Astrocyte (in vitro differentiated cells and primary cell): ENCODE measurements around the gene CEP41. TPM values are rescaled to one million over a fixed set of nuclear protein-coding genes. Genes with fewer than 3 reads are reported as not detected.
A peak's percentile ranks its signal among the peaks of the same experiment; 100 is the strongest.

Experiments used
- DNase-seq: peaks from one replicate; pipeline ENCODE4 v3.0.0-alpha.2; 2010; ENCODE audit warnings: low read depth
- FAIRE-seq: peaks from 2 replicates; lab custom pipeline; 2011; peaks lifted over from hg19 to GRCh38; lab: Jason Lieb, UNC
- H2AFZ ChIP-seq: 2 replicates; pipeline ENCODE4 v1.6.0; 2012; ENCODE audit warnings: low read depth, low read length, inconsistent platforms
- H3K27ac ChIP-seq: 2 replicates; pipeline ENCODE4 v1.5.1; 2011; ENCODE audit warnings: low read depth, low read length, inconsistent platforms
- H3K27me3 ChIP-seq: 2 replicates; pipeline ENCODE4 v1.6.0; 2011; ENCODE audit warnings: low read length, inconsistent platforms; ENCODE audit not compliant: insufficient read depth
- H3K36me3 ChIP-seq: 2 replicates; pipeline ENCODE4 v1.5.1; 2011; ENCODE audit warnings: low read length, inconsistent platforms; ENCODE audit not compliant: insufficient read depth
- H3K4me1 ChIP-seq: 2 replicates; pipeline ENCODE4 v1.5.1; 2011; ENCODE audit warnings: low read length, inconsistent platforms; ENCODE audit not compliant: insufficient read depth
- H3K4me2 ChIP-seq: 2 replicates; pipeline ENCODE4 v1.6.0; 2012; ENCODE audit warnings: low read length, inconsistent platforms
- H3K4me3 ChIP-seq: 2 replicates; pipeline ENCODE4 v1.5.1; 2011; ENCODE audit warnings: low read depth, mild to moderate bottlenecking, low read length, inconsistent platforms; ENCODE audit not compliant: insufficient read depth
- H3K79me2 ChIP-seq: 2 replicates; pipeline ENCODE4 v1.6.0; 2012; ENCODE audit warnings: mild to moderate bottlenecking, low read length, inconsistent platforms; ENCODE audit not compliant: insufficient read depth
- H3K9ac ChIP-seq: 2 replicates; pipeline ENCODE4 v1.6.0; 2012; ENCODE audit warnings: mild to moderate bottlenecking, low read length, inconsistent platforms
- H3K9me3 ChIP-seq: 2 replicates; pipeline ENCODE4 v1.5.1; 2012; ENCODE audit warnings: low read depth, mild to moderate bottlenecking, low read length, inconsistent platforms; ENCODE audit not compliant: insufficient read depth
- H4K20me1 ChIP-seq: 2 replicates; pipeline ENCODE4 v1.6.0; 2012; ENCODE audit warnings: low read length, inconsistent platforms; ENCODE audit not compliant: insufficient read depth
- H3K27ac Mint-ChIP-seq: one replicate; pipeline ENCODE4 v1.8.0; 2021; ENCODE audit warnings: mild to moderate bottlenecking, mixed read lengths; ENCODE audit not compliant: unreplicated experiment
- H3K27me3 Mint-ChIP-seq: one replicate; pipeline ENCODE4 v1.8.0; 2021; ENCODE audit warnings: low read depth, mixed read lengths; ENCODE audit not compliant: unreplicated experiment
- H3K36me3 Mint-ChIP-seq: one replicate; pipeline ENCODE4 v1.8.0; 2021; ENCODE audit warnings: low read depth, mixed read lengths; ENCODE audit not compliant: unreplicated experiment
- H3K4me1 Mint-ChIP-seq: one replicate; pipeline ENCODE4 v1.8.0; 2021; ENCODE audit warnings: low read depth, mixed read lengths; ENCODE audit not compliant: unreplicated experiment
- H3K4me3 Mint-ChIP-seq: one replicate; pipeline ENCODE4 v1.8.0; 2021; ENCODE audit warnings: mild to moderate bottlenecking, moderate library complexity, mixed read lengths; ENCODE audit not compliant: unreplicated experiment
- H3K9me3 Mint-ChIP-seq: one replicate; pipeline ENCODE4 v1.8.0; 2021; ENCODE audit warnings: mild to moderate bottlenecking, mixed read lengths; ENCODE audit not compliant: unreplicated experiment
- EZH2 ChIP-seq: IDR thresholded peaks from 2 replicates; pipeline ENCODE4 v1.6.1; 2012; ENCODE audit warnings: mild to moderate bottlenecking, low read length, inconsistent platforms; ENCODE audit not compliant: insufficient read depth
- total RNA-seq: library from RNA; stranded (reverse); gene quantifications from 2 replicates; pipeline ENCODE4 v1.2.1, GENCODE V29; 2021
- TF ChIP-seq, protein P1 (sequence below): IDR thresholded peaks from 2 replicates; pipeline ENCODE4 v1.5.1; 2011; ENCODE audit warnings: low read depth, mild to moderate bottlenecking, inconsistent platforms, low read length, moderate library complexity; ENCODE audit not compliant: insufficient read depth

Gene CEP41
- total RNA-seq, 1 donor from 2014 or later = 16.4 TPM

DNA sequence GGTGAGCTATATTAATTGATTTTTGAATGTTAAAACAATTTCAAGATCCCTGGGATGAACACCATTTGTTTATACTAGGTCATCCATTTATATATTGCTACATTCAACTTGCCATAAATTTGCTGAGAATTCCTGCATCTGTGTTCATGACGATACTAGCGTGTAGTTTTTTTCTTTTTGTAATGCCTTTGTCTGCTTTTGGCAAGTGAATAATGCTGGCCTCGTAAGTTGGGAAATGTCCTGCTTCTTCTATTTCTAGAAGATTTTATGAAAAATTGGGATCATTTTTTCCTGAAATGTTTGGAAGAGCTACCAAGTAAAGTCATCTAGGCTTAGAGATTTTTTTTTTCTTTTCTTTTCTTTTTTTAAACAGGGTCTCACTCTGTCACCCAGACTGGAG lies 38.2 kb upstream of the CEP41 start:
- no peaks in the 10 kb centered on the region for H3K79me2 ChIP-seq
- no peak overlapping the region for H3K4me3 Mint-ChIP-seq
- no peak overlapping the region for H3K27ac Mint-ChIP-seq
- peaks cover 4% of the 10 kb centered on the region for H3K27me3 Mint-ChIP-seq
- no peak overlapping the region for H3K27ac ChIP-seq
- no peak overlapping the region for H3K4me2 ChIP-seq
- DNase-seq (no peak), FAIRE-seq (no peak)
- H3K36me3 Mint-ChIP-seq = no peaks in the 10 kb centered on the region
- H3K9ac ChIP-seq = no peak overlapping the region
- H3K27me3 ChIP-seq = no peaks in the 10 kb centered on the region
- H3K36me3 ChIP-seq = no peaks in the 10 kb centered on the region
- peaks cover 8% of the 10 kb centered on the region for H3K4me1 Mint-ChIP-seq
- H3K4me3 ChIP-seq = no peak overlapping the region
- TF ChIP-seq, protein P1, sequence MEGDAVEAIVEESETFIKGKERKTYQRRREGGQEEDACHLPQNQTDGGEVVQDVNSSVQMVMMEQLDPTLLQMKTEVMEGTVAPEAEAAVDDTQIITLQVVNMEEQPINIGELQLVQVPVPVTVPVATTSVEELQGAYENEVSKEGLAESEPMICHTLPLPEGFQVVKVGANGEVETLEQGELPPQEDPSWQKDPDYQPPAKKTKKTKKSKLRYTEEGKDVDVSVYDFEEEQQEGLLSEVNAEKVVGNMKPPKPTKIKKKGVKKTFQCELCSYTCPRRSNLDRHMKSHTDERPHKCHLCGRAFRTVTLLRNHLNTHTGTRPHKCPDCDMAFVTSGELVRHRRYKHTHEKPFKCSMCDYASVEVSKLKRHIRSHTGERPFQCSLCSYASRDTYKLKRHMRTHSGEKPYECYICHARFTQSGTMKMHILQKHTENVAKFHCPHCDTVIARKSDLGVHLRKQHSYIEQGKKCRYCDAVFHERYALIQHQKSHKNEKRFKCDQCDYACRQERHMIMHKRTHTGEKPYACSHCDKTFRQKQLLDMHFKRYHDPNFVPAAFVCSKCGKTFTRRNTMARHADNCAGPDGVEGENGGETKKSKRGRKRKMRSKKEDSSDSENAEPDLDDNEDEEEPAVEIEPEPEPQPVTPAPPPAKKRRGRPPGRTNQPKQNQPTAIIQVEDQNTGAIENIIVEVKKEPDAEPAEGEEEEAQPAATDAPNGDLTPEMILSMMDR = no peak
- no peak for TF ChIP-seq EZH2
- H3K4me1 ChIP-seq = no peaks in the 10 kb centered on the region
- no peaks in the 10 kb centered on the region for H4K20me1 ChIP-seq
- H3K9me3 Mint-ChIP-seq = peaks cover 2% of the 10 kb centered on the region
- H2AFZ ChIP-seq = no peak overlapping the region
- no peaks in the 10 kb centered on the region for H3K9me3 ChIP-seq

DNA sequence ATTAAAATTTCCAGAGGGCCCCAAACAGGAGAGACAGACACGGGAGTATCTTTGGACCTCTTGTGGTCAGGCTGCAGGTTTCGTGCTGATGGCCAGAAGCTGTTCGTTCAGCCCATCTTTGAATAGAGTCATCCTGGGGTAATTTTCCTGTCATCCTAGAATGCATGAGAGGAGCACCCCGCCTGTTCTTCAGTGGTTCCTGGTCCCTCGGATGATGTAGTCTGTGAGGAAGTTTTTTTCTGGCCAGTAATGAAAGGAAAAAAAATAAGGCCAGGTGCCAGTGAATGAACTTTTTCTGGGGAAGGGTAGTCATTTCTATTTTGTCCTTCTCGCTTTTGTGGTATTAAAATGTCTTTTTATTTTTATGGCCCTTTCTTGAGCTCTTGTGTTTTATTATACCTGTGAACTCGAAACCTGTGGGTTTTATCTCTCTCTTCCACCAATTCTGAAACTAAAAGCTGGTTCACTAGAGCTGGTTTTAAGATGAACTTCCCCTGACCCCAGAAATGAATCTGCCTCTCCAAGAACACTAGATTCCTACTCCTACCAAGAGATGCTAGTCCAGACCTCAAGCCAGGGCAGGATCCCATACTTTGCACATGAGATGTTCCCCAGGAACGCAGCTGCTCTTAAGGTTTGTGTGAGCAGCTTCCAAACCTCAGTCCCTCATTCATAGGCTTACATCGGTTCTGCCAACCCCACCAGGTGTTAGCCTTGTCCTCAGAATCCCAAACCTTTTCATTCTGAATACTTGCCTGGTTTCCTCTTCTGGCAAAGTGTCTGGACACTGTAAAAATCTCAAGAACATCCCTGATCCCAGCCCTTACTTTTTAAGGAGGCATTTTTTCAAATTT lies 35.7 kb upstream of the CEP41 start:
- peaks cover under 1% of the 10 kb centered on the region for H3K4me1 Mint-ChIP-seq
- H3K9me3 ChIP-seq = no peaks in the 10 kb centered on the region
- peaks cover 4% of the 10 kb centered on the region for H3K27me3 Mint-ChIP-seq
- no peak for FAIRE-seq
- no peaks in the 10 kb centered on the region for H3K36me3 Mint-ChIP-seq
- TF ChIP-seq, protein P1 = no peak
- no peak for TF ChIP-seq EZH2
- no peak overlapping the region for H3K4me3 Mint-ChIP-seq
- DNase-seq = peak; percentile 97
- no peaks in the 10 kb centered on the region for H3K79me2 ChIP-seq
- H3K27me3 ChIP-seq = no peaks in the 10 kb centered on the region
- no peak overlapping the region for H2AFZ ChIP-seq
- no peak overlapping the region for H3K27ac Mint-ChIP-seq
- H3K9me3 Mint-ChIP-seq = peaks cover 2% of the 10 kb centered on the region
- H3K36me3 ChIP-seq = no peaks in the 10 kb centered on the region
- no peak overlapping the region for H3K4me2 ChIP-seq
- H4K20me1 ChIP-seq = no peaks in the 10 kb centered on the region
- H3K27ac ChIP-seq = no peak overlapping the region
- no peak overlapping the region for H3K9ac ChIP-seq
- H3K4me3 ChIP-seq = no peak overlapping the region
- no peaks in the 10 kb centered on the region for H3K4me1 ChIP-seq

DNA sequence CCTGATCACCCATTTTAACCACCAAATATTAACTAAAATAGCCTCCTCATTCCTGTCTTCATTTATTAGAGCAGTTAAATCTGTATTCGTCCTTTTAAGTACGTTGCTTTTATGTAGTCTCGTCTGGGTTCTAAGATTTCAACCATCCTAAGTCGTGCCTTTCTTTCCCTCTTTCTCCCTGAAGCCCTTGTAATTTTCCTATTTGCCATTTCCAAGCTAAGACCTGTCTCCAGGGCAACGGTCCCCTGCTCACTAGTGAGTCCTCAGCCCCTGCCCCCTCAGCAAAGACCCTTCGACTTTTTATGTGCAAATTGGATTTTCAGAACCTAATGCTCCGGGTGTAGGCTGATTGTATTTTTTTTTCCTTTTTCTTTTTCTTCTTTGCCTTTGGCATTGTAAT lies 35.0 kb upstream of the CEP41 start:
- Histone ChIP-seq H3K27ac (no peak overlapping the region), H3K9me3 (no peaks in the 10 kb centered on the region), H3K4me2 (no peak overlapping the region), H3K9ac (no peak overlapping the region), H3K27me3 (no peaks in the 10 kb centered on the region), H3K4me1 (no peaks in the 10 kb centered on the region), H3K36me3 (no peaks in the 10 kb centered on the region), H2AFZ (no peak overlapping the region), H4K20me1 (no peaks in the 10 kb centered on the region), H3K4me3 (no peak overlapping the region), H3K79me2 (no peaks in the 10 kb centered on the region)
- Mint-ChIP-seq H3K4me3 (no peak overlapping the region), H3K27ac (no peak overlapping the region), H3K36me3 (no peaks in the 10 kb centered on the region), H3K9me3 (peaks cover 2% of the 10 kb centered on the region), H3K4me1 (no peaks in the 10 kb centered on the region), H3K27me3 (peaks cover 4% of the 10 kb centered on the region)
- TF ChIP-seq EZH2 = no peak
- TF ChIP-seq, protein P1 = no peak
- no peak for FAIRE-seq
- DNase-seq = no peak
